ENCODE data around the gene TMEM14A. TPM values are rescaled to one million over a fixed set of nuclear protein-coding genes. Genes with fewer than 3 reads are reported as not detected.

TMEM14A gene
- total RNA-seq, 2 donors from 2014 or later, result 9.2 to 12.6 TPM

DNA sequence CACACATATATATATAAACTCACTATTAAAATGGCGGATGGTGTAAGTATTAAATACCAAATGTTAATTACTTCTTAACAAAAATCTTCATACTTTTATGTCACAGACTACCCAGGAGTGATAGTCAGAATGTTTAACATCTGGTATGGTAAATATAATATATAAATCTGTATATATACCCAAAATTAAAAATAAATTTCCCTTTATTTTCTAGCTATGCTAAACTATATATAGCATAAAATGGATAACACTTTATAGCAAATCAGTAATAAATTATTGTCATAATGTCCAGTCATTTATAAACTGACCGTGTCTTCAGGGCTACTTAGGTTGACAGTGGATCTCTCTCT lies 55.3 kb downstream of the TMEM14A start:
- Mint-ChIP-seq H3K27ac (peak overlapping the region; percentile 80), H3K4me1 (peaks cover 39% of the 10 kb centered on the region), H3K9me3 (no peaks in the 10 kb centered on the region), H3K27me3 (ENCODE audit: insufficient read depth) (no peaks in the 10 kb centered on the region), H3K4me3 (no peak overlapping the region), H3K36me3 (ENCODE audit: low read depth) (no peaks in the 10 kb centered on the region)
- H3K27ac ChIP-seq (ENCODE audit: low read depth, low read length), result no peak overlapping the region
- no peak for DNase-seq
- H3K27me3 ChIP-seq (ENCODE audit: control insufficient read depth, insufficient read depth, low read length, poor library complexity, severe bottlenecking), result no peaks in the 10 kb centered on the region
- no peaks in the 10 kb centered on the region for H3K36me3 ChIP-seq (ENCODE audit: control insufficient read depth, insufficient read depth, low read length)
- H3K4me3 ChIP-seq (ENCODE audit: low read length), result no peak overlapping the region
- WGBS, 2 experiments (ENCODE audit: insufficient coverage in 1 of 2, insufficient read length in 1 of 2), result 90% methylated on average over 1 of the region's 2 CpGs
- no peak overlapping the region for H3K9ac ChIP-seq (ENCODE audit: extremely low read depth, low read length, poor library complexity, severe bottlenecking)
- TF ChIP-seq, protein P1, sequence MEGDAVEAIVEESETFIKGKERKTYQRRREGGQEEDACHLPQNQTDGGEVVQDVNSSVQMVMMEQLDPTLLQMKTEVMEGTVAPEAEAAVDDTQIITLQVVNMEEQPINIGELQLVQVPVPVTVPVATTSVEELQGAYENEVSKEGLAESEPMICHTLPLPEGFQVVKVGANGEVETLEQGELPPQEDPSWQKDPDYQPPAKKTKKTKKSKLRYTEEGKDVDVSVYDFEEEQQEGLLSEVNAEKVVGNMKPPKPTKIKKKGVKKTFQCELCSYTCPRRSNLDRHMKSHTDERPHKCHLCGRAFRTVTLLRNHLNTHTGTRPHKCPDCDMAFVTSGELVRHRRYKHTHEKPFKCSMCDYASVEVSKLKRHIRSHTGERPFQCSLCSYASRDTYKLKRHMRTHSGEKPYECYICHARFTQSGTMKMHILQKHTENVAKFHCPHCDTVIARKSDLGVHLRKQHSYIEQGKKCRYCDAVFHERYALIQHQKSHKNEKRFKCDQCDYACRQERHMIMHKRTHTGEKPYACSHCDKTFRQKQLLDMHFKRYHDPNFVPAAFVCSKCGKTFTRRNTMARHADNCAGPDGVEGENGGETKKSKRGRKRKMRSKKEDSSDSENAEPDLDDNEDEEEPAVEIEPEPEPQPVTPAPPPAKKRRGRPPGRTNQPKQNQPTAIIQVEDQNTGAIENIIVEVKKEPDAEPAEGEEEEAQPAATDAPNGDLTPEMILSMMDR (conservative IDR thresholded peaks at IDR 0.05), result no peak
- no peaks in the 10 kb centered on the region for H3K9me3 ChIP-seq (ENCODE audit: control insufficient read depth, low read length)
- peaks cover 15% of the 10 kb centered on the region for H3K4me1 ChIP-seq (ENCODE audit: control insufficient read depth, insufficient read depth, low read length)

DNA sequence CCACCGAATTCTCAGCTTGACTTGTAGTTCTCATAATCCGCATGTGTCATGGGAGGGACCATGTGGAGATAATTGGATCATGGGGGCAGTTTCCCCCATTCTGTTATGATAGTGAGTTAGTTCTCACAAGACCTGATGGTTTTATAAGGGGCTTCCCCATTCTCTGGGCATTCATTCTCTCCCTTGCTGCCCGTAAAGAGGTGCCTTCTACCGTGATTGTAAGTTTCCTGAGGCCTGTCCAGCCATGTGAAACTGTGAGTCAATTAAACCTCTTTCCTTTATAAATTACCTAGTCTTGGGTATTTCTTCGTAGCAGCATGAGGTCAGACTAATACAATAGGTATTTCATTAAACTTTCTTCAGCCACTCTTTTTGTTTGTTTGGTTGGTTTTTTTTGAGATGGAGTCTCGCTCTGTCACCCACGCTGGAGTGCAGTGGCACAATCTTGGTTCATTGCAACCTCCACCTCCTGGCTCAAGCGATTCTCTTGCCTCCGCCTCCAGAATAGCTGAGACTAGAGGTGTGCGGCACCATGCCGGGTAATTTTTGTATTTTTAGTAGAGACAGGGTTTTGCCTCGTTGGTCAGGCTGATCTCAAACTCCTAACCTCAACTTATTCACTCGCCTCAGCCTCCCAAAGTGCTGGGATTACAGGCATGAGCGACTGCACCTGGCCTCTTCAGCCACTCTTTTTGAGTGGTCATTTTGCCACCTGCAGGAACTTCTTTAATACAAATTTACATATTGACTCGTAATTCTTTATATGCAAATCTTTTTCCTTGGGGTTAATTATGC lies 56.0 kb downstream of the TMEM14A start:
- H3K4me3 ChIP-seq (ENCODE audit: low read length), result no peak overlapping the region
- no peaks in the 10 kb centered on the region for H3K27me3 Mint-ChIP-seq (ENCODE audit: insufficient read depth)
- TF ChIP-seq, protein P1 (conservative IDR thresholded peaks at IDR 0.05), result no peak
- H3K27ac ChIP-seq (ENCODE audit: low read depth, low read length), result no peak overlapping the region
- no peak overlapping the region for H3K9ac ChIP-seq (ENCODE audit: extremely low read depth, low read length, poor library complexity, severe bottlenecking)
- peaks cover 46% of the 10 kb centered on the region for H3K4me1 Mint-ChIP-seq
- H3K9me3 Mint-ChIP-seq, result no peaks in the 10 kb centered on the region
- no peak overlapping the region for H3K4me3 Mint-ChIP-seq
- peak overlapping the region; percentile 80 for H3K27ac Mint-ChIP-seq
- no peaks in the 10 kb centered on the region for H3K36me3 Mint-ChIP-seq (ENCODE audit: low read depth)
- H3K9me3 ChIP-seq (ENCODE audit: control insufficient read depth, low read length), result no peaks in the 10 kb centered on the region
- no peaks in the 10 kb centered on the region for H3K36me3 ChIP-seq (ENCODE audit: control insufficient read depth, insufficient read depth, low read length)
- H3K27me3 ChIP-seq (ENCODE audit: control insufficient read depth, insufficient read depth, low read length, poor library complexity, severe bottlenecking), result no peaks in the 10 kb centered on the region
- H3K4me1 ChIP-seq (ENCODE audit: control insufficient read depth, insufficient read depth, low read length), result peaks cover 15% of the 10 kb centered on the region
- DNase-seq, result peak; percentile 52
- WGBS, 2 experiments (ENCODE audit: insufficient coverage in 1 of 2, insufficient read length in 1 of 2), result 88 to 91% methylated on average over 14 to 15 of the region's 15 CpGs

DNA sequence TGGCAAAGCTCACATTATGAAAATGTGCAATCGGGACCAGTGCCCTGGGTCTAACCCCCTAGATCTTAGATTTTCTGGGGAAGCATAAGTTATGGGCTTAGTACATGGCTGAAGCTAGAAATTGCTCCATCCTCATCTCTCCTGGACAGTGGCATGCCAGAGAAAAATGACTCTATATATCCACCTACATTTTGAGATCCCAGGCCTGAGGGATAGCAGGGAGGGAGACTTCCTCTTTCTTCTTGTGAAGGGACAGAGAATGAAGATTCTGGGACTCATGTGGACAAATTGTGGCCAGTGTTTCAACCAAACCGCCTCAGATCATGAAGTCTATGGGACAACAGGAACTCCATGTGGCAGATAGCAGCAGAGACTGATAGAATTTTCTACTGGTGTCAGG lies 57.0 kb downstream of the TMEM14A start:
- DNase-seq, result no peak
- H3K27me3 ChIP-seq (ENCODE audit: control insufficient read depth, insufficient read depth, low read length, poor library complexity, severe bottlenecking), result no peaks in the 10 kb centered on the region
- no peaks in the 10 kb centered on the region for H3K9me3 ChIP-seq (ENCODE audit: control insufficient read depth, low read length)
- no peaks in the 10 kb centered on the region for H3K9me3 Mint-ChIP-seq
- no peaks in the 10 kb centered on the region for H3K36me3 ChIP-seq (ENCODE audit: control insufficient read depth, insufficient read depth, low read length)
- H3K36me3 Mint-ChIP-seq (ENCODE audit: low read depth), result no peaks in the 10 kb centered on the region
- no peaks in the 10 kb centered on the region for H3K27me3 Mint-ChIP-seq (ENCODE audit: insufficient read depth)
- H3K27ac ChIP-seq (ENCODE audit: low read depth, low read length), result no peak overlapping the region
- 90 to 92% methylated on average over 2 of the region's 2 CpGs for WGBS, 2 experiments (ENCODE audit: insufficient coverage in 1 of 2, insufficient read length in 1 of 2)
- peaks cover 15% of the 10 kb centered on the region for H3K4me1 ChIP-seq (ENCODE audit: control insufficient read depth, insufficient read depth, low read length)
- no peak overlapping the region for H3K27ac Mint-ChIP-seq
- H3K4me3 ChIP-seq (ENCODE audit: low read length), result no peak overlapping the region
- TF ChIP-seq, protein P1 (conservative IDR thresholded peaks at IDR 0.05), result no peak
- no peak overlapping the region for H3K4me3 Mint-ChIP-seq
- H3K9ac ChIP-seq (ENCODE audit: extremely low read depth, low read length, poor library complexity, severe bottlenecking), result no peak overlapping the region
- peaks cover 48% of the 10 kb centered on the region for H3K4me1 Mint-ChIP-seq

Data from endodermal cell (in vitro differentiated cells).